GM03348 (cell line): ENCODE data around the gene CBLL1.

ENCODE experiments used
- DNase-seq: peaks from one replicate; pipeline ENCODE4 v3.0.0; 2012; ENCODE audit warnings: low spot score

Gene CBLL1

GRCh38 chr7:107810626-107811025 lies 66.7 kb downstream of the CBLL1 start:
- no peak for DNase-seq
